GM19324 (cell line): Measurements from ENCODE around the gene FREM1.

Experiments used
- ATAC-seq: cut with Tn5 transposase; IDR thresholded peaks from one replicate; pipeline ENCODE4 v1.9.1; 2021; ENCODE audit warnings: mild to moderate bottlenecking, moderate library complexity; ENCODE audit not compliant: unreplicated experiment, low FRiP score

FREM1 gene

GRCh38 chr9:14911046-14911445 lies 818 bp upstream of the FREM1 start:
- ATAC-seq = no peak

GRCh38 chr9:14909601-14909960 lies 647 bp downstream of the FREM1 start:
- ATAC-seq = no peak

GRCh38 chr9:14909181-14909580 lies 1.0 kb downstream of the FREM1 start:
- ATAC-seq = no peak

- ATAC-seq = no peak
Measured at GRCh38 chr9:14908295-14909180, 1.7 kb downstream of the FREM1 start.

GRCh38 chr9:14907696-14908095 lies 2.5 kb downstream of the FREM1 start:
- ATAC-seq = no peak

GRCh38 chr9:14907360-14907685 lies 2.9 kb downstream of the FREM1 start:
- no peak for ATAC-seq

- ATAC-seq = no peak
Measured at GRCh38 chr9:14906644-14907359, 3.4 kb downstream of the FREM1 start.

GRCh38 chr9:14906000-14906399 lies 4.2 kb downstream of the FREM1 start:
- ATAC-seq = no peak

GRCh38 chr9:14903040-14903439 lies 7.2 kb downstream of the FREM1 start:
- ATAC-seq = no peak

- no peak for ATAC-seq
Measured at GRCh38 chr9:14902561-14902960, 7.7 kb downstream of the FREM1 start.

GRCh38 chr9:14899815-14900193 lies 10.4 kb downstream of the FREM1 start:
- ATAC-seq = no peak

GRCh38 chr9:14899042-14899814 lies 11.0 kb downstream of the FREM1 start:
- no peak for ATAC-seq

GRCh38 chr9:14895806-14896205 lies 14.4 kb downstream of the FREM1 start:
- no peak for ATAC-seq

GRCh38 chr9:14893280-14893679 lies 16.9 kb downstream of the FREM1 start:
- no peak for ATAC-seq

- no peak for ATAC-seq
Measured at GRCh38 chr9:14891332-14891731, 18.9 kb downstream of the FREM1 start.

- ATAC-seq = no peak
Measured at GRCh38 chr9:14889451-14889850, 20.8 kb downstream of the FREM1 start.

GRCh38 chr9:14888875-14889274 lies 21.4 kb downstream of the FREM1 start:
- ATAC-seq = no peak

GRCh38 chr9:14888272-14888671 lies 22.0 kb downstream of the FREM1 start:
- no peak for ATAC-seq

- ATAC-seq = no peak
Measured at GRCh38 chr9:14887149-14887548, 23.1 kb downstream of the FREM1 start.

- ATAC-seq = no peak
Measured at GRCh38 chr9:14883310-14883944, 26.8 kb downstream of the FREM1 start.

- no peak for ATAC-seq
Measured at GRCh38 chr9:14882090-14882489, 28.1 kb downstream of the FREM1 start.
